ENCODE data around the gene DDX1.

The DDX1 gene

DNA sequence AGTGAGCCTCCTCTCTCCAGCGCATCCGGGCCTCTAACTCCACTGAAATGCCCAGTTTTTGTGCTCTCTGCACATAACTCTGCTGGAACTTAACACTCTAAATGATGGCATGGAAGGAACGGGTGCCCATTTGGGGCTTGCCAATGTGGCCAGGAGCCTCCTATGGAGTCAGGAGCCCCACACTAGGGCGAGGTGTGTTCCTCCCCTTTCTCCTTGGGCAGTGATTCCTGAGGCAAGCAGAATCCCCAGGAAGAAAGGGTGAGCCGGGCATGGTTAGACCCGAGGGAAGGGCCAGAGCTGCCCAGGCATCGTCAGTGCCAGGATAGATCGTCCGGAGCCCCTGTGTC is 63.0 kb downstream of the DDX1 start:
- Histone ChIP-seq H3K4me3 (no peak overlapping the region), H3K27ac (no peak overlapping the region)

DNA sequence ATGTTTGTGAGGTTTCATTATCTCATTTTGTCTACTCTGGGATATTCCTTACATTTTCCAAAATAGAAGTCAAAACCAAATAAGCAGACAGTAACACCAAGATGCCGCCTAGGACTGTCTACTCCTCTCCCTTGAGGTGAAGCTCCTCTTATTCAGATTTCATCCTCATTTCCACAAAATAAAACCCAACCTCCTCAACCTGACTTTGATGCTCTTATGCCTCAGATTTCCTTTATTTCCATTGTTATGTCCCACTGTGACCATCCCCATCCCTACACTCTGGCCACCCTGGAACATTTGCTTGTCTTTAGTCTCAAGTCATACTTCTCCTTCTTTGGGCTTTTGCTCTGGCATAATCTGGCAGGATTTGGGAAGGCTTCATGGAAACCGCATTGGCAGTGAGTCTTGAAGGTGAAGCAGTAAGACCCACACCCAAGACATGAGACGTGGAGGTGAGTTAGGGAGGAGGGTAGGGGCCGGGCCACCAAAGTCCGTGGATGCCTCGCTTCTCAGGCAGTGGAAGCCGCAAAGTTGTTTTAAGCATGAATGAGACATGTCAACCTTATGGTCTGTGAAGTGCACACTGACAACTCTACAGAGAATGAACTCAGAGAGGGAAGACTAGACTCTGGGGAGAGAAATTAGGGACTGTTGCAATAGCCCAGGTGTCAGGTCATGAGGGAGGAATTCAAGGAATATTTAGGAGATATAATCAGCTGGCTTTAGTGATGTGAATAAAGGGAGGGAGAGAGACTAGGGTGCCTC is 63.6 kb downstream of the DDX1 start:
- no peak overlapping the region for H3K4me3 ChIP-seq
- no peak overlapping the region for H3K27ac ChIP-seq

DNA sequence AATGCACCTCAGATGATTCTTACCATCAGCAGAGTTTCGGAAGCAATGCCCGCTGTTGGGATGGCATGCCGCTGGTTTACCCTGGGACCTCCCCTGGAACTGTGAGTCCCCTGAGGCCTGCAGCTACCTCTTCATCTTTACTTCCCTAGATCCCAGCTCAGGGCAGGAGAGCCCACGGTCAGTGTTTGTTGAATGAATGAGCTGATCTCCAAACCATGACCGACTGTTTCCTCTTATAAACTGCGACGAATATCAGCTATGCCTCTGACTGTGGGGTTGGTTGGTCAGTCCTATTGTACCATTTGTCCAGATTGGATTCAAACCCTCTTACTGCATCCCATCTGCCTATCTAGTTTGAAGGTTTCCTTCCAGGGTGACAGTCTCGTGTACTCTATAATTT is 64.4 kb downstream of the DDX1 start:
- H3K4me3 ChIP-seq: no peak overlapping the region
- H3K27ac ChIP-seq: no peak overlapping the region

DNA sequence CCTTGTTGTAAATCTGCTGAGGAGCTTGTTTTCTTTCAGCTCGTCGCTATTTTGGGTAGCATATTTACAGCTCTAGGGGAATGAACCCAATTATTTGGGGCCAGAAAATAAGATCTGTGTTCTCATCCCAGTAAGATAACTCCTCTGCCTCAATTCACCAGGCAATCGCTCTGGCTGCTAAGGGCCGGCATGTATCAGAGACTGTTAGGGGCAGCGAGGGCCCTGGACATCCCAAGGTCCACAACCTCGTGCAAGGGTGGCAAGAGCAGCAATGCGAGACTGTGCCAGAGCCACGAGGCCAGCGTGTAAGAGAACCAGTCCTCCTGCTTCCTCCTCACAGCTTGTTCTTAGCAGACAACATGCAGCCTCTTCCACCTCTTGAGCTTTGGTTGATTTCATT is 66.1 kb downstream of the DDX1 start:
- H3K27ac ChIP-seq: no peak overlapping the region
- no peak overlapping the region for H3K4me3 ChIP-seq

DNA sequence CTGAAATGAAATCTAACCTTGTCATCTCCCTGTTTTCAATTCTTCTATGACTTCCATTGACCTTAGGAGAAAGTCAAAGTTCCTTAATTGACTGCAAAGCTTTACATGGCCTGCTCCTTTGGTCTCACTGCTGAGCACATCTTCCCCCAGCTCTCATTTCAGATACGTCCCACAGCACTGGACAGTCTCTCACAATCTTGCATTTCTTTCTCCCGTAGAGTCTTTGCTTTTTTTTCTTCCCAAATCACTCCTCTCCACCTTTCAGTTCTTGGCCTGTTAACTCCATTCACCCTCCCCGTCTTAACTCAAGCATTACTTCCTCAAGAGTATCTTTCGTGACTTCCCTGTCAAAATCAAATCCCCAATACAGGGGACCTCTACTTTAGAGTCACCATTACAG is 67.2 kb downstream of the DDX1 start:
- H3K4me3 ChIP-seq: no peak overlapping the region

DNA sequence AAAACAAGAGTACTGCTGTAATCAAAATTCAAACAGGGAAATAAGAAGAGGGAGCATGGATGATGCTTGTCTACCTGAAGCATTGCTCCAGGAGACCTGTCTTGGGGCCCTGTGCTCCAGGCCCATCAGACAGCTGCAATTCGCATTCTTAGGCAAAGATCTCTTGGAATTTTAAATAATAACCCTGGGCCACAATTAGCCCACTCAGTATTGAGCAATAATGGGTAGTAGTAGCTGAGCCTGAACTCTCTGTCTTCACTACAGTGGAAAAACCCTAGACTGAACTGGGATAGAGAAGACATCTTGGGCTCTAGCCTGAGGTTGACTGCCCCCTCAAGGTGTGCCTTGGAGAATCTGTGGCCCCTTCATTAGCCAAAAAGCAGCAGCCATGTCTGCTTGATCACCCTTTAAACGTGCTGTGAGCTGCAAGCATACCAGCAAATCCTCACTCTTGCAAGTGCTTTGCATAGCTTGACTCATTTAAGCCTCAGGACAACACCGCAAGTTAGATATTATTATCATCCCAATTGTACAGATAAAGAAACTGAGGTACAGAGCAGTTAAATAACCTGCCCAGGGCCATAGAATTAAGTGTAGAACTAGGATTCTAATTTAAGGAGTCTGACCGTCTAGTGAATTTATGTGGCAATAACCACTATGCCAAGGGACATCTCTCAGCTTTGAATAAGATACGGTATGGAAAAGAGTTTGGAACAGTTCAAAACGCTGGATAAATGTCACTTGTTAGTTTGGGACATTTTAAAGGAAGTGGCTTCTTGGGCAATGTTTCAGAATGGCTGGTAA is 69.0 kb downstream of the DDX1 start:
- Histone ChIP-seq H3K4me3 (no peak overlapping the region), H3K27ac (no peak overlapping the region)

More for the DNA sequence above, 67.2 kb downstream of the DDX1 start:
- H3K27ac ChIP-seq: no peak overlapping the region

DNA sequence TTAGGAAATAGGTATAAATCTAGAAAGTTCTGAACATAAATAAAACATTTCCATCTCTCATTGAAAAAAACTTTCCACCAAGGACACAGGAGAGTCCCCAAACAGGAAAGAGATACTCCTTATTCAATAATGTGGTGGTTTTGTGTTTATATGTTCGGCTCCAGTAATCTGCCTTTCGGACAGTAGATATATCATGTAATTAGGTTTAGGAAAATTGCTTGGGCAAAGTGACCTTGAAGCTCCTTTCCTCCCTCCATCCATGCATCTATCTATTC is 69.6 kb downstream of the DDX1 start:
- H3K27ac ChIP-seq: no peak overlapping the region
- H3K4me3 ChIP-seq: no peak overlapping the region

DNA sequence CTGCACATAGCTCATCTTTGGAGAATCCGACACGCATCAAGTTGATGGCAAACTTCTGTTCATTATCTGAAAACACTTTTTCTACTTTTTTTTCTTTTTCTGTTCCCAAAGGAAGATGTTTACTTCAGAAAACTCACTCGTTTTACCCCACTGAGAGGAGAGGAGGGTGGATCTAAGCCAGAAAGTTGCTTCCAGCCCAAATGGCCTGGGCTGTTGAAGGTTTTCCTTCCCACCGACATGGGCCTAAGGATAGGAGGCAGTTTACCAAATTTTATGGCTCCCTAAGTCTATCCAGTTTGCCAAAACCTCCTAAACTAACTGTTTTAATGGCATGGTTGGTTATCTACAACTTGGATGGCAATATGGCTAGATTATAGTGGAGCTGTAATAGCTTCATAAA is 70.4 kb downstream of the DDX1 start:
- Histone ChIP-seq H3K4me3 (no peak overlapping the region), H3K27ac (no peak overlapping the region)

DNA sequence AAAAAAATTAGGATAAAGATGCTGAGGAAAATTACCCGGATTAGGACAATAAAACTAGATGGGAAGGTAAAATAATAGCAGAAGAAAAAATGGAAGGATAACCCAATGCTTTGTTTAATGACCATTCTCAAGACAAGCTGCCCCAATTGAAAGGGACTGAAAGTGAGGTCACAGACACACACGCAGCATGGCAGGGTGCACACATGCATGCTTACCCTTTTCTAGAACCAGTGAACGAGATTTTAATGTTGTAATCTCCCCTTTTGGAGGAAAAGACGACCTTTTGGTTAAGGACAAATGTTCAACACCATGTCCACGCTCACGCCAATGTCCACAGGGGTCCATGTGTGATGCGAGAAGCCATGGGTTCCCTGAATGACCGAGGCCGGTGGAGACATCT is 70.9 kb downstream of the DDX1 start:
- H3K27ac ChIP-seq: no peak overlapping the region
- no peak overlapping the region for H3K4me3 ChIP-seq

DNA sequence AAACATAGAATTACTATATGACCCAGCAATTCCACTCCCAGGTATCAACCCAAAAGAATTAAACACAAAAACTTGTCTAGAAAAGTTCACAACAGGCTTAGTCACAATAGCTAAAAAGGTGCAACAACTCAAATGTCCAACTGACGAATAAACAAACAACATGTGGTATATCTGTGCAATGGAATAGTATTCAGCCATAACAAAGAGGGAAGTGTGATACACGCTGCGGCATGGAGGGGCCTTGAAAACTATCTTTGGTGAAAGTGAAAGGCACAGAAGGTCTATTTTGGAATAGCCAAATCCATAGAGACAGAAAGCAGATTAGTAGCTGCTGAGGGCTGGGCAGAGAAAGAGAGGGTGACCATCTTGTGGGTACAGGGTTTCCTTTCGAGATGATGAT is 72.1 kb downstream of the DDX1 start:
- Histone ChIP-seq H3K4me3 (no peak overlapping the region), H3K27ac (no peak overlapping the region)

DNA sequence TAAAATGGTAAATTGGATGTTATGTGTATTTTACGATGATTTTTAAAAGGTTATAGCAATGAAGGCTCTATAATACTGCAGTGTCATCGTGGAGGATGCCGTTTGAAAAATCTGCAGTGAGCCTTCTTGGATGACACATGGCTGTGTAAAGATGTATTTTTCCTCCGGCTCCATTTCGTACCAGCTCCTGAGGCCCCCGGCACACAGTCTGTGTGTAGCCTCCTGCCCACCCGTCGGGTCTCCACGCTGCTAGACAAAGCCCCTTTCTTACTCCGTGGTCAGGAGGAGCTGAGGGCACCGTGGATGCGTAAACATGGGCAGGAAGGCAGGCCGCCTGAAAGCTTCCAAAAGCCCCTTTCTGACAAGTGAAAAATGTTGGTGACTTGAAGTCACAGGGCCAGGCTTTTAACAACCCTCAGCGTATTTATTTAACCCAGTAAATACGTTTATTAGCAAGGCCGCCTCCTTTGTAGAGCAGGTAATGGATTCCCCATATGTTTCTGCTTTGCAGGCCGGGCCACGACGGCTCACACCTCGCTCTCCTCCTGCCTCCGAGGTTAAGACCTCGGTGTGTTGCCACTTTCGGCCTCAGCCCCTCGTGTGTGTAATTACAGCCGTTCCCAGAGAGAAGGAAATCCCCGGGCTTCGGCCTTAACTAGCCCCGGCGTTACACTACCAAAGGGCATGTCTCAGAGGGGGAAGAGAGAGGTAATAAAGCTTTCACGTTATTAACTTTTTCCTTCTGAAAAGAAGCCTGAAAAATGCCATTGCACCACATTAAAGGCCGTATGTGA is 72.8 kb downstream of the DDX1 start:
- Histone ChIP-seq H3K27ac (no peak overlapping the region), H3K4me3 (no peak overlapping the region)

DNA sequence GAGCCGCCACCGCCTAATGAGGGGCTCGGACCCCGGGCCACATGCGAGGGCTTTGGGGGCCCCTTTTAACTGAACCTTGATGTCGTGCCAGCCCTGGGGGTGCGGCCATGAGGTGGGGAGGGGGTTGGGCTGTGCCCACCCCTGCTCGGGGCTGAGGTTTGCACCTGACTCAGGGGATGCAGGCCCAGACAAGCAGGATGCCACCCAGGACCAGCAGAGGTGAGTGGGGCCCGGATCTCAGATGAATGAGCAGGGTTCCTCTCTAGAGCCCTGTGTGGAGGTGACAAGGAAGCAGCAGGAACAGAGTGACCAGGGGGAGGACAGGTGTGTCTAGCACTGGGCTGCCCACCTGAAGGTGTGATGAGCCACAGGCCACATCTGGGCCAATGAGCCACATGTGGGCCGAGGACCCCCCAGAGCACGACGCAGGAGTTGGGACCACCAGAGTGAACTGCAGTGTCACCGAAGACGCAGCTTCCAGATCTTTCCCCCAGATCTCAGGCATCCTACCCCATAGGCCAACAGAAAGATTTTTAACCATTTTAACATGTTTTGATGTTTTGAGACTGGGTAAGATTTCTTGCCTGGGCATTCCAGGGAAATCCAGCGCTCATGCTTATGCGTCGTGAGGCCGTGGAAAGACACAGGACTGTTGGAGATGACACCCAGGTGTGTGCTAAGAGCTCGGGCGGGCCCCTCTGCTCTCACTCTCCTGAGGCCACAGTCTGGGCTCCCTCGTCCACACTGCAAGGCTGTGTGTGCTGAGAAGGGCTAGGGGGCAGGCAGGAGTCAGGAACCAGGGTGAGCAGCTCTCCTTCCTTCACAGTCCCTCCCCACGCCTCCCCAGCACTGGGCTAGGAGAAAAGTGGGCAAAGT is 73.6 kb downstream of the DDX1 start:
- Histone ChIP-seq H3K27ac (peak overlapping the region in 1 of 21 experiments; percentile 44), H3K4me3 (no peak overlapping the region)

DNA sequence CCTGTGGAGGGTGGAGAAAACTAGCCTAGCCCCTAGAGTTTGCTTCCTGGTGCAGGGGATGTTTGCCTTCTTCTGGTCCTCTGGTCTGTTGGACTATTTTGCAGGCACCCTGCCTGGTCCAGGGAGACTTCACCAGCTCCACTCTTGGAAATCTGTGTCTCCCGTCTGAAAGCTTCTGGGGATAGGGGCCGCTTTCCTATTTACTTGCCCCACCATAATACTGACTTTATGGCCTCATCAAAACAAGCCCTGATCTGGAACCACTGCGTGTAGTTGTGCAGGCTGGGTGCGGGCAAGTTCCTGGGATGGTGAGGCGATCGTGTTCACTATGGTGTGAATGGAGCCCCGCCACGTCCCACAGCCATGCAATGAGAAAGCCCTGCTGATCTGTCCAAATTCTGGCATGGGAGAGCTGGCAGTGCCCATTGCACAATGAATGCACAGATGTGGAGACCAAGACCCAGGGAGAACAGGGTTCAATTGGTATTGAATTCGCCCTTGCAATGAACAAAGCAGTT is 74.3 kb downstream of the DDX1 start:
- Histone ChIP-seq H3K27ac (no peak overlapping the region), H3K4me3 (no peak overlapping the region)

DNA sequence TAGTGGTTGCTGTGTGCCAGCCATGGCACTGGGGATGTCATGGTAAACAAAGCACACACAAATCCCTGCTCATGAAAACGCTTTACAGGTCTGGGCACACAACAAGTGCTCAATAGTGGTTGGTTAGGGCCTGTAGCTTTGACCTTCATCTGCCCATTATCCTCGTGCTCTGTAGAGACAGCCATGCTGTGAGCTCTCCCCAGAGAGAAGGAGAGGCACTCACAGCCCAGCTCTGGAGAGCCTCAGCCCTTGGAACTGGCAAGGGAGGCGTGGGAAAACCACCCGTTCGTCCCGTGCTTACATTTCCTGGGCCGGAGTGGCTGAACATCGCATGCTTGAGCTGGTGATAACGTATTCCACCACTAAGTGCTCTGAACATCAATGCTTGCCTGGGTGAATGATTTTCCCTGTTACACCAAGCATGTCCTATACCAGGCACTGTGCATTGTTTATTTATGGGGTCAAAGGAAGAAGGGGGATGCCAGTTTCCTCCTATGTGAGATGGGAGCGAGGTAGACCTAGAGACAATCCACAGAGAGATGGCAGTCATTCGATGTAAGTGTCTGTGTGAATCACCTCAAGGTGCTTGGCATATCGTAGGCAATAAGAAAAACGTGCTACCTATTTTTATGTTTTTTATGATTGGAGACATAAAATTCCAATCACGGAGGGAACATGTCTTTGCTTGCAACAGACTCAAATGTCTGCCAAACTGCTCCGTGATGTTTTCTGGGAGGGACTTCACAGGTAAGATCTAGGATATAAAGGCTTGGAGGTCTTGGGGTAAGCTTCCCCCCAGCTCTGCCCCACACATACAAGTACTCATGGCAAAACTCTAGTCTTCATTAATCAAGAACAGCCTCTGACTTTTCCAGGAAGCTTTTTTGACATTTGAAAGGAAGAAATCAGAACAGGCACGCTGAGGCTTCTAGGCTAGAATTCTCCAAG is 75.5 kb downstream of the DDX1 start:
- peak overlapping the region in 2 of 21 experiments; percentile 49 to 61 for H3K27ac ChIP-seq

DNA sequence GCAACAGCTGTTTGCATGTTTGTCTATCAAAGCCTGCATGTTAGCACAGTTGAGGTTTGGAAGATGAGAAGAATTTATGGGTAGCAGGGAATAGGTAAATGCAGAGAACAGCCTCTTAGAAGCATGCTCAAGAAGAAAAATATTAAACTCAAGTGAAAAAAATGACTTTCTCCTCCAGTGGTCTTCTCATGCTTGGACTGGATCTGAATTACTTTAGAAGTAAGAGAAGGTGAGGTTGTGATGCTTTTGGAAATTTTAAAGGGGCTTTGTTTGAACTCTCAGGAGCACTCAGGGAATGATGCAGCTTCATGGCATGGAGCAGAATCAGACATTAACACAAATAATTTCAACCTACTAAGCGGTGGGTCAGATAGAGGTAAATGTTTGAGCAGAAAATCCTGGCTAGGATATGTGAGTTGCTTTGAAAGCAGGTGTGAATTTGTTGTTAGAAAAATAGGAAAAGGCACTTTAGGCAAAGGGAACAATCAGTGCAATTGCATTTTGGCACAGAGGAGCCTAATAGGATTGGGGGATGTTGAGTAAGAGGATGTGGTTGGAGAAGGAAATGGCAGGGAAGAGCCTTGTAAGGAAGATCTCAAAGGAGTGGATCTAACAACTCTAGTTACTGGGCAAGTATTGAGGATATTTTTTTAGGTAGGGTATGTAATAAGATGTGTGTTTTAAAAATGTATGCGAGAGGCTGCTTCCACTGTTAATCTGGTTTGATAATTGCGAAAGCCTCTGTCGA is 76.3 kb downstream of the DDX1 start:
- peak overlapping the region in 4 of 21 experiments; percentile 2 to 61 (median 40) for H3K27ac ChIP-seq
- H3K4me3 ChIP-seq: no peak overlapping the region

More for the DNA sequence above, 75.5 kb downstream of the DDX1 start:
- no peak overlapping the region for H3K4me3 ChIP-seq

DNA sequence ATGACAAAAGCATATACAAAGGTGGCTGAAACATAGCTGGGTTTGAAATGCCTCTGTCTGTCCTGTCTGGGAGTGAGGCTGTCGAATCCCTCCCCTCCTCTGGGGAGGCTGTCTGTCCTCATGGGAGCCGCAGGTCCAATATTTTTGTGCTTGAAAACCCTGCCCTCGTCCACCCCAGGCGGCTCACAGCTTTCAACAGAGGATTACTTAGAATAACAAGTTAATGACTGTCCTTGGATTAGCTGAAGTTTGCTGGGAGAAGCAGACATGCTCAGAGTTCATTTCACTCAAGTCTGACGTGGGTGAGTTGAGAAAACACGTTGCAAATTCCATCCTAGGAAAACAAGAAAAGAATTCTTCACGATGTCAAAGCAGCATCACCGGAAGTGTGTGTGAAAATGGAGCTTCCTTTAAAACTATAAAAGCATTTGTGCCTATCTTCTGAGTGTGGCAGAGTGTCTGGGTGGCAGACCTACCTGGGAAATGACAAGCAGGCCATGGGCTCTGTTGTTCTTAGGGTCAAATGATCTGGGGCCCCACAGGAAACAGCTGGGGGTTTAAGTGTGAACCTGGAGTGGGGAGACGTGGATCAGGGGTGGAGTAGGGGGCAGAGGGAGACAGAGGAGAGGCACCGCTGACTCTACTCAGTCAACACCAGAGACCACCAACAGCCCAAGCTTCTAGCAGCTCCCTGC is 77.1 kb downstream of the DDX1 start:
- H3K27ac ChIP-seq: peak overlapping the region in 4 of 21 experiments; percentile 2 to 61 (median 40)
- no peak overlapping the region for H3K4me3 ChIP-seq

DNA sequence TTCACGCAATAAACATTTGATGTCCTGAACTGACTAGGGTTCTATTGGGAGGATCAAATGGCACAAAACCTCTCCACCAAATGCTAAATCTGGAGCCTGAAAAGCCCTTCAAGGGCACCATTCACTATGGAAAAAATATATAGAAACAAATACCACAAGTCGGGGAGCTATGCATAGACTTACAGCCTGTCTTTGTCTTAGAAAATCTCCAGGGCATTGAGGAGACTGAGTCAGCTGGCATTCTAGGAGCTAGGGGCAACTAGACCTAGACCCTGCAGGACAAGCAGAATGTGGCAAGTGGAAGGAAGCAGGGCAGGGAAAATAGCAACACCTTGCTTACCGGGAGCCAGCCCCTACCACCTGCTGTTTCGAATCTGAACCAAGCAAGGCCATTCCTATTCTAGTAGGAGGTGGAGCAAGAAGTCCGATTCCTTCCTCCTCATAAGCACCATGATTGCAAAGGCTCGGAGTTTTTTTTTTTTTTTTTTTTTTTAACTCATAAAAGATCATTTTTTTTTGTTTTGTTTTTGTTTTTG is 77.8 kb downstream of the DDX1 start:
- no peak overlapping the region for H3K27ac ChIP-seq
- H3K4me3 ChIP-seq: no peak overlapping the region
